GM12878 (cell line): ENCODE data around the gene BEAN1. TPM values are rescaled to one million over a fixed set of nuclear protein-coding genes. Genes with fewer than 3 reads are reported as not detected.

ENCODE experiments used
- BCL11A ChIP-seq: IDR thresholded peaks from 2 replicates; pipeline ENCODE4 v1.6.1; 2011; ENCODE audit warnings: low read depth, low read length
- CEBPB ChIP-seq, 2 experiments: fragments of 150-350 bp in 1 of 2; IDR thresholded peaks; 2 replicates each; pipeline ENCODE4 v1.6.1; 2012 to 2014; ENCODE audit warnings: low read depth in 2 of 2, low read length in 2 of 2, borderline replicate concordance in 1 of 2, inconsistent platforms in 1 of 2
- DPF2 ChIP-seq: fragments of 450-650 bp; IDR thresholded peaks from 2 replicates; pipeline ENCODE4 v1.6.1; 2017; ENCODE audit warnings: mild to moderate bottlenecking
- ESRRA ChIP-seq: IDR thresholded peaks from 2 replicates; pipeline ENCODE4 v1.6.1; 2012; ENCODE audit warnings: mild to moderate bottlenecking, low read length, improper control_type of control experiment
- FOXK2 ChIP-seq: fragments of 450-650 bp; IDR thresholded peaks from 2 replicates; pipeline ENCODE4 v1.6.1; 2017; ENCODE audit warnings: mild to moderate bottlenecking, moderate library complexity
- HCFC1 ChIP-seq: fragments of 150-350 bp; IDR thresholded peaks from 2 replicates; pipeline ENCODE4 v1.6.1; 2014; ENCODE audit warnings: low read length
- POLR2A ChIP-seq: IDR thresholded peaks from 2 replicates; pipeline ENCODE4 v1.6.1; 2011; ENCODE audit warnings: low read depth, mild to moderate bottlenecking, low read length
- POLR2AphosphoS5 ChIP-seq: IDR thresholded peaks from 2 replicates; pipeline ENCODE4 v1.6.1; 2011; ENCODE audit warnings: mild to moderate bottlenecking, low read length, inconsistent platforms
- SMARCA5 ChIP-seq: fragments of 450-650 bp; IDR thresholded peaks from 2 replicates; pipeline ENCODE4 v1.6.1; 2017; ENCODE audit warnings: mild to moderate bottlenecking
- STAT3 ChIP-seq: IDR thresholded peaks from 2 replicates; pipeline ENCODE4 v1.6.1; 2011; ENCODE audit warnings: low read depth, low read length, improper control_type of control experiment
- YBX1 ChIP-seq: fragments of 450-650 bp; IDR thresholded peaks from 2 replicates; pipeline ENCODE4 v1.6.1; 2016; ENCODE audit warnings: antibody characterized with exemption
- polyA plus RNA-seq, 11 experiments: library from polyadenylated mRNA; depleted of rRNA in 4 of 11; unstranded in 6 of 11; stranded (reverse) in 5 of 11; fragments of >200 nt; fragmentation: Nextera tagmentation in 4 of 11; fragmentation: Illumina TruSeq in 1 of 11; extraction: Ambion mirVana in 4 of 11; extraction: Trizol in 1 of 11; gene quantifications; 1 replicate in 1 of 11; 2 replicates in 10 of 11; pipeline versions ENCODE4 v1.2.1 to v1.2.3, GENCODE V29; 2011 to 2016; ENCODE audit warnings: inconsistent platforms in 2 of 11, missing spikeins in 2 of 11, low read depth in 1 of 11
- total RNA-seq, 4 experiments: library from RNA; depleted of rRNA in 3 of 4; stranded (reverse); fragments of >200 nt in 3 of 4; fragmentation: Illumina TruSeq in 1 of 4; extraction: Trizol in 1 of 4; gene quantifications; 2 replicates each; pipeline versions ENCODE4 v1.2.1 to v1.2.3, GENCODE V29; 2013 to 2021
- TF ChIP-seq, protein P1 (sequence below): fragments of 450-650 bp; IDR thresholded peaks from 2 replicates; pipeline ENCODE4 v1.6.1; 2017; ENCODE audit warnings: low read depth, mild to moderate bottlenecking, moderate library complexity
- TF ChIP-seq, protein P2 (sequence below): IDR thresholded peaks from 2 replicates; pipeline ENCODE4 v1.6.1; 2011; ENCODE audit warnings: low read depth, low read length, improper control_type of control experiment, borderline replicate concordance

The BEAN1 gene
- total and polyA plus RNA-seq, 10 of the 15 experiments (the other 5 are each of a cell fraction or from before 2014, with no cell fraction given) = not detected

DNA sequence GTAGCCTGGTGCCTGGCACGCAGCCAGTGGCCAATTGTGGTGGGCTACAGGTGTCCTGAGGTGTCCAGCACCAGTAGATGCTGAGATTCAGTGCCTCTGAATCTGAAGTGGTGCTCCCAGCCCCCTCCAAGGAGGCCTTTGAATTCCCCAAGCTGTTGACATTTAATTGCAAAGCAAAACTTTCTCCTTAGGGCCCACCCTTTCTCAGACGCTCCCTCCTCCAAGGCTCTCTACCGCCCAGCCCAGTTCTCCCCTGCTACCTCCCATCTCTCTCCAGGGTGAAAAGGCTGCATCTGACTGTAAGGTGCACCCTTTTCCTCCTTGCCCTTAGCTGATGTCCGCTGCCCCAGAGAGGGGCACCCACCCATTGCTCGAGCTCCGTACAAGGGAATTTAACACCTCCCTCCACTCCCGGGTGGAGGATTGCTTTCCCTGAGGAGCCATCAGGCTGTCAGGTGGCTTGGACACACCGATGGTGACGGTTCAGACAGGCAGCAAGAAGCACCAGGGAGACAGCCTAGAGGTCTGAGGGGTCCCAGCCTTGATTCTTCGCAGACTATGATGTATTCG, 1.7 kb downstream of the BEAN1 start (continued):
- TF ChIP-seq, protein P1, sequence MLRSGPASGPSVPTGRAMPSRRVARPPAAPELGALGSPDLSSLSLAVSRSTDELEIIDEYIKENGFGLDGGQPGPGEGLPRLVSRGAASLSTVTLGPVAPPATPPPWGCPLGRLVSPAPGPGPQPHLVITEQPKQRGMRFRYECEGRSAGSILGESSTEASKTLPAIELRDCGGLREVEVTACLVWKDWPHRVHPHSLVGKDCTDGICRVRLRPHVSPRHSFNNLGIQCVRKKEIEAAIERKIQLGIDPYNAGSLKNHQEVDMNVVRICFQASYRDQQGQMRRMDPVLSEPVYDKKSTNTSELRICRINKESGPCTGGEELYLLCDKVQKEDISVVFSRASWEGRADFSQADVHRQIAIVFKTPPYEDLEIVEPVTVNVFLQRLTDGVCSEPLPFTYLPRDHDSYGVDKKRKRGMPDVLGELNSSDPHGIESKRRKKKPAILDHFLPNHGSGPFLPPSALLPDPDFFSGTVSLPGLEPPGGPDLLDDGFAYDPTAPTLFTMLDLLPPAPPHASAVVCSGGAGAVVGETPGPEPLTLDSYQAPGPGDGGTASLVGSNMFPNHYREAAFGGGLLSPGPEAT = no peak
- TF ChIP-seq DPF2 (no peak), YBX1 (no peak), HCFC1 (no peak), POLR2AphosphoS5 (no peak), FOXK2 (no peak), ESRRA (no peak), STAT3 (no peak), BCL11A (no peak), SMARCA5 (no peak), POLR2A (no peak), CEBPB (IDR thresholded peaks at IDR 0.05; ENCODE audit: borderline replicate concordance in 1 of 2, low read depth in 2 of 2, low read length in 2 of 2) (no peak)
- TF ChIP-seq, protein P2, sequence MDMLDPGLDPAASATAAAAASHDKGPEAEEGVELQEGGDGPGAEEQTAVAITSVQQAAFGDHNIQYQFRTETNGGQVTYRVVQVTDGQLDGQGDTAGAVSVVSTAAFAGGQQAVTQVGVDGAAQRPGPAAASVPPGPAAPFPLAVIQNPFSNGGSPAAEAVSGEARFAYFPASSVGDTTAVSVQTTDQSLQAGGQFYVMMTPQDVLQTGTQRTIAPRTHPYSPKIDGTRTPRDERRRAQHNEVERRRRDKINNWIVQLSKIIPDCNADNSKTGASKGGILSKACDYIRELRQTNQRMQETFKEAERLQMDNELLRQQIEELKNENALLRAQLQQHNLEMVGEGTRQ = no peak
